Uterus (tissue), 4 donors: ENCODE results near the gene TSTD1. TPM values are rescaled to one million over a fixed set of nuclear protein-coding genes. Genes with fewer than 3 reads are reported as not detected.
"Not testable (repeated sequence)": the region's sequence is repeated elsewhere in the genome, so short reads cannot be mapped to it uniquely, and the experiment has no call there.

Source experiments
- DNase-seq, 2 donors: peaks; one replicate each; pipeline ENCODE4 v3.0.0-alpha.2; 2019 to 2020
- H3K27ac ChIP-seq, 2 donors: fragments of 200-600 bp; sonication (generic); 1 replicate in 1 of 2; 2 replicates in 1 of 2; pipeline ENCODE4 v1.5.1; 2016 to 2018
- H3K27me3 ChIP-seq, 2 donors: fragments of 200-600 bp; sonication (generic); one replicate each; pipeline ENCODE4 v1.5.1; 2018 to 2019; ENCODE audit warnings: control low read depth in 1 of 2
- H3K36me3 ChIP-seq, 2 donors: fragments of 200-600 bp; sonication (generic); one replicate each; pipeline ENCODE4 v1.5.1; 2019; ENCODE audit warnings: control low read depth in 1 of 2
- H3K4me1 ChIP-seq, 2 donors: fragments of 200-600 bp; sonication (generic); one replicate each; pipeline ENCODE4 v1.5.1; 2018 to 2019; ENCODE audit warnings: control low read depth in 1 of 2
- H3K4me3 ChIP-seq, 2 donors: fragments of 200-600 bp; sonication (generic); 1 replicate in 1 of 2; 2 replicates in 1 of 2; pipeline ENCODE4 v1.5.1; 2018 to 2019; ENCODE audit warnings: mild to moderate bottlenecking in 1 of 2
- H3K9me3 ChIP-seq, 2 donors: fragments of 200-600 bp; sonication (generic); one replicate each; pipeline ENCODE4 v1.5.1; 2019; ENCODE audit warnings: control low read depth in 1 of 2
- POLR2A ChIP-seq, 2 donors: fragments of 450-650 bp; IDR thresholded peaks; one replicate each; pipeline ENCODE4 v1.6.1; 2016; ENCODE audit warnings: antibody characterized with exemption in 2 of 2, mild to moderate bottlenecking in 1 of 2, moderate library complexity in 1 of 2
- intact Hi-C: fragments of 100-400 bp; cut with DNase I; formaldehyde crosslinking; loops from one replicate; pipeline ENCODE4 v1.15.1; 2023; ENCODE audit warnings: low total_unique reads
- total RNA-seq, 4 donors: library from RNA; depleted of rRNA in 3 of 4; stranded (reverse); fragments of >200 nt in 3 of 4; gene quantifications; one replicate each; pipeline versions ENCODE4 v1.1.0 to v1.2.4, GENCODE V29; 2014 to 2023
- TF ChIP-seq, protein P1 (sequence below), 4 experiments: fragments of 200-600 bp in 2 of 4; fragments of 450-650 bp in 2 of 4; sonication (generic) in 2 of 4; IDR thresholded peaks; one replicate each; pipeline ENCODE4 v1.5.1; 2016 to 2019; ENCODE audit warnings: antibody characterized with exemption in 4 of 4, mild to moderate bottlenecking in 2 of 4, moderate library complexity in 1 of 4
- donor health status: DM: yes; HTN: yes; CAD: no.

TSTD1 gene
- total RNA-seq, 4 donors from 2014 or later, result 5.6 to 20.3 TPM; not detected in 2

DNA sequence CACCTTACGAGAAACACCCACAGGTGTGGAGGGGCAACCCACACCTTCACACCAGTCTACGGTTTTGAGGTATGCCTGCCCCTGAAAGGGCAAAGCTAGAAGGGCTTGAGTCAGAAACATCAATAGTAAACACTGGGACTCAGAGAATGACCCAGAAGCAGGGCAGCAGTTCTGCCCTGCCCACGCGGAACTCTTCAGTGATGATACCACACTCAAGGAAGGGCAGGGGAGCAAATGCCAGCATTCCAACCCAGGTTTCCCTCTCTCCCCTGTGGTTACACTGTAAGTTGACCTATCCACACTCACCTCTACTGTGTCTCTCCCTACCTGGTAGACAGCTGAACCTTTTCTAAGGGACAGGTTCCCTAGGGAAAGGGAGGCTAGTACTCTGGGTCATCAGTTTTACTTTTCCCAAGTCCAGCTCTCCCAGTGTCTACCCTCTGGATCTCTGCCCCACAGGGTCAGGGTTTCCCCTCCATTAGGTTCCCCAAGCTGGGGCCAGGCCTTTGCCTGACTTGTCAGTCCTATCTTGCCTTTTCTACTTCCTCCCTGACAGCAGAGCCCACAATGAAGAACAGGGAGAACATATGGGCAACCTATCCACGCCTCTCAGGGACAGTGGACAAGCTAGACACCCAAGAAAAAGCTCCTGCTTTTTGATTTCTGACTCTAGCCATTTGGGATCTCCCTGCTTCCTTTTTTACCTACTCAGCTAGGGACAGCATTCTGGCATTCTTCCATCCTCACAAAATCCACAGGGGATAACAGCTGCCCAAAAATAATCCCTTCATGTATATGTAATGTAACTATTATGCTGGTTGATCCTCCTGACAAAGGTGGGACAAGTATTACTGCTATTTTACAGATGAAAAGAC lies 20.8 kb downstream of the TSTD1 start:
- H3K9me3 ChIP-seq, result no peaks in the 10 kb centered on the region
- H3K36me3 ChIP-seq, result no peaks in the 10 kb centered on the region
- H3K27ac ChIP-seq, result no peak overlapping the region
- DNase-seq, result no peak
- H3K4me1 ChIP-seq, result peaks cover 0 to 4% of the 10 kb centered on the region in 2 donors
- H3K4me3 ChIP-seq, result no peak overlapping the region
- TF ChIP-seq POLR2A (IDR thresholded peaks at IDR 0.05), result no peak
- TF ChIP-seq, protein P1, sequence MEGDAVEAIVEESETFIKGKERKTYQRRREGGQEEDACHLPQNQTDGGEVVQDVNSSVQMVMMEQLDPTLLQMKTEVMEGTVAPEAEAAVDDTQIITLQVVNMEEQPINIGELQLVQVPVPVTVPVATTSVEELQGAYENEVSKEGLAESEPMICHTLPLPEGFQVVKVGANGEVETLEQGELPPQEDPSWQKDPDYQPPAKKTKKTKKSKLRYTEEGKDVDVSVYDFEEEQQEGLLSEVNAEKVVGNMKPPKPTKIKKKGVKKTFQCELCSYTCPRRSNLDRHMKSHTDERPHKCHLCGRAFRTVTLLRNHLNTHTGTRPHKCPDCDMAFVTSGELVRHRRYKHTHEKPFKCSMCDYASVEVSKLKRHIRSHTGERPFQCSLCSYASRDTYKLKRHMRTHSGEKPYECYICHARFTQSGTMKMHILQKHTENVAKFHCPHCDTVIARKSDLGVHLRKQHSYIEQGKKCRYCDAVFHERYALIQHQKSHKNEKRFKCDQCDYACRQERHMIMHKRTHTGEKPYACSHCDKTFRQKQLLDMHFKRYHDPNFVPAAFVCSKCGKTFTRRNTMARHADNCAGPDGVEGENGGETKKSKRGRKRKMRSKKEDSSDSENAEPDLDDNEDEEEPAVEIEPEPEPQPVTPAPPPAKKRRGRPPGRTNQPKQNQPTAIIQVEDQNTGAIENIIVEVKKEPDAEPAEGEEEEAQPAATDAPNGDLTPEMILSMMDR (IDR thresholded peaks at IDR 0.05), result no peak
- H3K27me3 ChIP-seq, result peaks cover 0 to 5% of the 10 kb centered on the region in 2 donors
- intact Hi-C loops, result no loop called here

GRCh38 chr1:161017181-161017580 lies 21.6 kb downstream of the TSTD1 start:
- H3K36me3 ChIP-seq, H3K9me3 ChIP-seq, H3K4me1 ChIP-seq, H3K4me3 ChIP-seq, intact Hi-C loops, H3K27ac ChIP-seq, DNase-seq, H3K27me3 ChIP-seq: not testable (repeated sequence)

DNA sequence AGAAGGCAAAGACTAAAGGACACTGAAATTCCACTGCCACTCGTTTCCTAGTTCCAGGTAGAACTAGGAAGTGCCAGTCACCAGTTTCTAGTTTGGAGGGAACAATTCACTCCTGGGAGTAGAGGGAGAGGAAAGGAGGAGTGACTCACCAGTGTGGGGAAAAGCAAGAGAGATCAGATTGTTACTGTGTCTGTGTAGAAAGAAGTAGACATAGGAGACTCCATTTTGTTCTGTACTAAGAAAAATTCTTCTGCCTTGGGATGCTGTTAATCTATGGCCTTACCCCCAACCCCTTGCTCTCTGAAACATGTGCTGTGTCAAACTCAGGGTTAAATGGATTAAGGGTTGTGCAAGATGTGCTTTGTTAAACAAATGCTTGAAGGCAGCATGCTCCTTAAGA lies 22.1 kb downstream of the TSTD1 start:
- H3K27ac ChIP-seq, DNase-seq, intact Hi-C loops, H3K4me3 ChIP-seq, H3K36me3 ChIP-seq, H3K27me3 ChIP-seq, H3K4me1 ChIP-seq, H3K9me3 ChIP-seq: not testable (repeated sequence)

DNA sequence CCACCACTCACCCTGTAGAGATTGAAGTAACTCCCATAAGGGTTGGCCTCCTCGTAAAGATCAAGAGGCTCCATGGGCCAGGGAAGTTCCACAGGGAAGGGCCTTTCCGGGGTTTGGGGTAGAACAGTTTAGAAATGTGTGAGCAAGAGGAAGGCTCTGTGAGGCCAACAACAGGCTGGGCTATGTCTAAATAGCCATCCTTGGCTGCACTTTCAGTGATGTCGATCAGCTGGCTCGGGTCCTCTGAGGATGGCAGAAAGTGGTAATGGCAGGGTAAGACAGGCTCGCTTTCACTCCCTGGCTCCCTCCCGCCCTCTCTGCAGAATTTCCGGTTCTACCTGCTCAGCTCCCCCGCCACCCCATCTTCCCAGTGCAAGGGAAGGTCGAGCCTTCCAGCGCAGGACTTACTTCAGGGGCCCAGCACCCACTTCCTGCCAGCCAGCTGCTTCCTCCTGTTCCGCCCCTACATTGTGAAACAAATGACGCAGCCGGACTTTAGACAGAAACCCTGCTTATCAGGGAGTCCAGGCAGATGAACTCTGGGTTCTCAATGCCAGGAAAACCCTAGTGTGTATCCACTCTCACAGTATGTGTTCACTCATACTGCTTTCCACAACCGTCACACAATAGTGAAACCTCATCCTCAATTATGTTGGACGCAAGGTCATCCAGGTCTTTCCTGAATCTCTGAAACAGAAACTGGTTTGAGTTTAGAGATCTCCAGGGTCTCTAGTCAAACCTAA lies 25.1 kb downstream of the TSTD1 start:
- peak; percentile 34 to 77 for DNase-seq
- no peak overlapping the region for H3K4me3 ChIP-seq

GRCh38 chr1:161013131-161013487 lies 25.7 kb downstream of the TSTD1 start:
- no peaks in the 10 kb centered on the region for H3K4me1 ChIP-seq
- peak overlapping the region; percentile 55 to 77 for H3K27ac ChIP-seq
- H3K36me3 ChIP-seq, result no peaks in the 10 kb centered on the region
- no peak overlapping the region for H3K4me3 ChIP-seq
- intact Hi-C loops, result no loop called here
- H3K9me3 ChIP-seq, result no peaks in the 10 kb centered on the region
- DNase-seq, result no peak
- TF ChIP-seq, protein P1 (IDR thresholded peaks at IDR 0.05), result no peak
- no peak for TF ChIP-seq POLR2A (IDR thresholded peaks at IDR 0.05)
- no peaks in the 10 kb centered on the region for H3K27me3 ChIP-seq

More for the DNA sequence above, 25.1 kb downstream of the TSTD1 start:
- H3K4me1 ChIP-seq, result no peaks in the 10 kb centered on the region
- no peaks in the 10 kb centered on the region for H3K27me3 ChIP-seq
- no peaks in the 10 kb centered on the region for H3K9me3 ChIP-seq
- peak overlapping the region; percentile 63 to 77 for H3K27ac ChIP-seq
- intact Hi-C loops, result no loop called here
- TF ChIP-seq POLR2A (IDR thresholded peaks at IDR 0.05), result peak in 1 of 2 donors; percentile 14
- TF ChIP-seq, protein P1 (IDR thresholded peaks at IDR 0.05), result no peak
- H3K36me3 ChIP-seq, result no peaks in the 10 kb centered on the region

GRCh38 chr1:161012420-161012819 lies 26.3 kb downstream of the TSTD1 start:
- TF ChIP-seq, protein P1 (IDR thresholded peaks at IDR 0.05), result no peak
- TF ChIP-seq POLR2A (IDR thresholded peaks at IDR 0.05), result no peak
- no peaks in the 10 kb centered on the region for H3K36me3 ChIP-seq
- no peaks in the 10 kb centered on the region for H3K4me1 ChIP-seq
- intact Hi-C loops, result no loop called here
- H3K27me3 ChIP-seq, result no peaks in the 10 kb centered on the region
- no peak overlapping the region for H3K4me3 ChIP-seq
- peak overlapping the region in 1 of 2 donors; percentile 77 for H3K27ac ChIP-seq
- DNase-seq, result no peak
- H3K9me3 ChIP-seq, result no peaks in the 10 kb centered on the region
